Measurements from ENCODE around the gene XRCC4.

DNA sequence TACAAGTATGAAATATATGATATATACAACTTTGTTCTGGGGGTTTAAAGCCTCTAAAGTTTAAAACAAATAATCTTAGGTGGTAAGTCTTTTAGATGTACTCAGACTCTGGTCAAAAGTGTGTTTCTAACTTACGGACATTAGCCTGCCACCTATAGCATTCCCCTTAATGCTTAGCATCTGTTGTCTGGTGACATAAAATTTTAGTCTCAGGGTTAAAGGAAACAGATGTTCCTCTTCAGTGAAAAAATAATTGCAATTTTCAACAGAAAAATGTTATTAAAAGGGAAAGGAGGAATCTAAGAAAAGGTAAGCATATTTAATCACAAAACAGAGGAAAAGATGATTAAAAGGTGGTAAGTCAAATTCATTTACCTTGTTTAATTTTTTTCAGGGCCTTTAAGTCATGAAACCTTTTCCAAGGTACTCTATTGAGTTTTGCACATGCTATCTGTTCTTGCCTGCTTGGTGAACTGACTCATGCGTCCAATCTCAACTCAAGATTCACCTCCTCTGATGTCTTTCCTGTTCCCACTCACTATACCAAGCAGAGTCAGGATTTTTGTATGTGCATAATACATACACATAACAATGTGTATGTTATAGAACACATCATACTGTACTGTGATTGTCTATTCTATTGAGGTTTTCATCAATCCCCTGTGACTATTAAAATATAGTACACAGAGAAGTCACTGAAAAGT lies 8.1 kb upstream of the XRCC4 start:
- no peak for TF ChIP-seq POLR2A (IDR thresholded peaks at IDR 0.05; ENCODE audit: low read depth, low read length)
- TF ChIP-seq TAF1 (IDR thresholded peaks at IDR 0.05; ENCODE audit: low read depth, low read length): no peak
- TF ChIP-seq POLR2AphosphoS5 (IDR thresholded peaks at IDR 0.05; ENCODE audit: low read depth, low read length): no peak
- no peak for TF ChIP-seq SPI1 (IDR thresholded peaks at IDR 0.05; ENCODE audit: low read depth, low read length)
- no peak for TF ChIP-seq PAX5 (IDR thresholded peaks at IDR 0.05; ENCODE audit: insufficient read depth, low read length, severe bottlenecking)

Data from GM12891 (cell line).